GM13976 (cell line): ENCODE measurements around the gene P2RX4.

Experiments
- DNase-seq: peaks from one replicate; pipeline ENCODE4 v3.0.0; 2012; ENCODE audit warnings: low spot score
- CTCF ChIP-seq: IDR thresholded peaks from 2 replicates; pipeline ENCODE4 v1.5.1; 2012; ENCODE audit warnings: borderline replicate concordance, mild to moderate bottlenecking; ENCODE audit not compliant: insufficient read depth; ENCODE audit errors: extremely low read depth, missing control alignments, control extremely low read depth
- in situ Hi-C: fragments of 300-500 bp; cut with MboI; formaldehyde crosslinking; loops from one replicate; pipeline ENCODE4 v1.12.0; 2022; ENCODE audit warnings: low sequenced_read_pairs, mixed read lengths, inconsistent platforms; ENCODE audit not compliant: unreplicated experiment

Gene P2RX4

DNA sequence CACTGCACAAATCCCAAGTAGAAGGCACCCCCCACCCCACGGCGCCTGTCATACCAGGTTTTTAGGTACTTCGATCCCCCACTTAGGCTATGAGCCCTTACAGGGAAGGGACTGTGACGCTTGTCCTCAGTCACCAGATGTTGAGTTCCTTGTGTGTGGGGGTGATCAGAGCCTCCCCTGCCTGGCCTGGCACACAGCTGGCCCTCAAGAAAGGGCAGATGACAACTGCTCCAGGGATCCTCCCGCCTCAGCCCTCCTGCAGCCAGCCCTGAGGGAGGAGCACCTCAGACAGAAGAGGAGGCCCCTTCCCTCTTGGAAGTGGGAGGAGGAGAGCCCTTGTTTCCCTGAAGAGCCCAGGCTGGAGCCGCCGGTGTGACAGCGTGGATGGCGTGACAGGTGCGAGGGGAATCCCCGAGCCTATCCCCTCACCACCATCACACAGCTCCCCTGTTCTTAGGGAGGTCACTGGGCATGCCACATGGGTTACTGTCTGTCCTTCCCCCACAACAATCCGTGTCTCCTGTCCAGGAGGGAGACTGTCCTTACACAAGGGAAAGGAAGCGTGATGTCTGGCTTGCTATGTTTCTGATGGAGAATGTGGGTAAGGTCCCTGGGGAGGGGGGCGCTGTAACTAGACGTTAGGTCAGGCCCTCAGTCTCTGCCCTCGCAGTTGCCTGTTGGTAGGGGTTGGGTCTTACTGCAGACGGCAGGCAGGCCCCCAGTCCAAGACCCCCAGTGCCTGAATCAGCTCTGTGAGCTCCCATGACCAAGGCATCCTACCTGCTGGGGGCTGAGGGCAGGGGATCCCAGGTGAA lies 31.4 kb downstream of the P2RX4 start:
- no peak for TF ChIP-seq CTCF
- peak; percentile 38 for DNase-seq
- in situ Hi-C loops, result no loop called here

- no peak for DNase-seq
Measured at GRCh38 chr12:121245031-121245430, 35.1 kb downstream of the P2RX4 start.

GRCh38 chr12:121245951-121246350 lies 36.0 kb downstream of the P2RX4 start:
- in situ Hi-C loops, result no loop called here
- TF ChIP-seq CTCF, result no peak
- no peak for DNase-seq

More at GRCh38 chr12:121245031-121245430, 35.1 kb downstream of the P2RX4 start:
- no peak for TF ChIP-seq CTCF
- in situ Hi-C loops, result no loop called here

GRCh38 chr12:121246893-121247557 lies 37.1 kb downstream of the P2RX4 start:
- no peak for DNase-seq
- no peak for TF ChIP-seq CTCF
- in situ Hi-C loops, result no loop called here

DNA sequence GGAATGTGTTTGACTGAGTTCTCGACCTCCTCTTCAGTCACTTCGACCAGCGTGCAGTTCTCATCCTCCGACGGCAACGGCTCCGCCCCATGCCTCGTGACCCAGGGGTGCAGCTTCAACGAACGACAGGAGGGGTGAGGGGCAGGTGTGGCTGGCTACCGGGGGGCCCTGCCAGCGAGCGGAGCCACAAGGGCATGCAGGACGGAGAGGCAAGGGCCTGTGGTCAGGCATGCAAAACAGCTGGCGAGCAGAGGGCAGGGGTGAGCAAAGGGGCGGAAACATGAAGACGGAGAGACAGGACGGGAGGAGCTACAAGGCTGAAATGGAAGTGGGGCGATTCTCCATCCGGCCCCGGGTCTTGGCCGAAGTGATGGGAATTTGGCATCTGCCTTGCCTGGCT lies 38.7 kb downstream of the P2RX4 start:
- in situ Hi-C loops, result no loop called here

DNA sequence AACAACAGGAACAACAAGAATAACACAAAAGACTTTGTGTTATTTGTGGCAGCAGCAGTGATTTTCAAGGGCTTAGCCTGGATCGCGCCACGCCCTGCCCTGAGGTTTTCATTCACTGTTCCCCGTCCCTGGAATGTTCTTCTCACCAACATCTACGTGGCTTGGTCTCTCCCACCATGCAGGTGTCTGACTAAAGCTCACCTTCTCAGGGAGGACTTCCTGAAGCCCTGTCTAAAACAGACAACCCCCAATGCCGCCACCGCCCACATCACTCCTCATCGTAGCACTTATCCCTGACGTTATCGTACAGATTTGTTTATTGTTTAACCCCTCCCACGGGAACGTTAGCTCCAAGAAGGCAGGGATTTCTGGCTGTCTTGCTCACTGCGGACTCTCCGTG lies 40.4 kb downstream of the P2RX4 start:
- no peak for TF ChIP-seq CTCF
- no peak for DNase-seq
- in situ Hi-C loops, result no loop called here

More for the DNA sequence above, 38.7 kb downstream of the P2RX4 start:
- DNase-seq, result peak; percentile 69
- TF ChIP-seq CTCF, result no peak
